NCI-H2029 treated with DMSO at 0.1 percent for 48 hours (cell line): Measurements from ENCODE around the gene FOXD4L6.
"Not testable (repeated sequence)": the region's sequence is repeated elsewhere in the genome, so short reads cannot be mapped to it uniquely, and the experiment has no call there.

Experiments
- DNase-seq: peaks from one replicate; lab custom pipeline; 2025; lab: John Stamatoyannopoulos, UW

The FOXD4L6 gene

DNA sequence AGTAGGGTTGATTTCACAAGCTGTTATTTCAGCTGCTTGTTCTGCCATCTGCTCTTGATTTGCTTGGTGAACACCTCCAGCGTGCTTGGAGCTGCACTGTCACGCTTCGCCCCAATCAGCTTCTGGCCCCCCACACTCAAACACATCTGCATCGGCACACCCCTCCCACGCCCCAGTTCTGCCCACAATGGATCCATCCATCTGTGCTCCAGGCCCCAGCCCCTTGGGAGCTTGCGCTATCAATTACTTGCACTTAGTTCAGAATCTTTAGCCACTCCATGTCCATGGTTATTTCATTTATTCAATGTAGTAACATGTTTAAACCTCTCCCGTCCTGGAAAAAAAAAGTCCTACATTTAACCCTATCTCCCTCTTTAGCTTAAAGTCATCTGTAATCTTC is 28.0 kb downstream of the FOXD4L6 start:
- not testable (repeated sequence) for DNase-seq

DNA sequence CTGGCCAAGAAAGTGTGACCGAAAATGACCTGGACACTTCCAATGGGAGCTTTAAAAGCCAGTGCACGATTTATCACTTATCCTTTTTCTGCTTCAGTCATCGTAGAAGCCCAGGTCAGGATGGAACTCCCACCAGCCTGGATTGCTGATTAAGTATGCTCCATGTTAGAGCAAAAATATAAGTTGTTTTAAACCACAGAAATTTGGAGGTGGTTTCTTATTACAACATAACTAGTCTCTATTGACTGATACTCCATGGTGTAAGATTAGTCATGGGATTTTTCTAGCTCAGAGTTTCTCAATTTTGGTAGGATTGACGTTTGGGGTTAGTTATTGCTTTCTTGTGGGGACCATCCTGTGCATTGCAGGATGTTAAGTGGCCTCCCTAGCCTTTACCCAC is 29.7 kb downstream of the FOXD4L6 start:
- not testable (repeated sequence) for DNase-seq

DNA sequence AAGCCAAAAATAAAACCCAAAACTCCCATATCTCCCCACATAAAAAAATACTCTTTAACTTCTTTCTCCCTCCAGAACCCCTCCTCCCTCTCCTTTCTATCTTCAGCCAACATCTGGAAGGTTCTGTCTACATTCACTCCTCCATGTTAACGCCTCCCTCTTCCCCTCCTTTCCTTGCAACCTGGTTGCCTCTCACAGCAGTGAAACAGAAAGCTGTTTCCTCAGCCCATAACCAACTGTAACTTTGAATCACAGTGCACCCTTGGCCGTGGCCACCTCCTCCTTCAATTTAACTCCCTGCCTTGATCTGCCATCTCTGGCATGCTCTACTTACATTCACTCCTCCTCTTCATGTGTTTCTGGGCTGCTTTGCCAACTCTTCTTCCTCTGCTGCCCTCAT is 33.4 kb downstream of the FOXD4L6 start:
- DNase-seq, result not testable (repeated sequence)

GRCh38 chr9:41094010-41094773 is 34.3 kb downstream of the FOXD4L6 start:
- DNase-seq, result not testable (repeated sequence)

- DNase-seq, result not testable (repeated sequence)
Observed at GRCh38 chr9:41090922-41091321, 37.6 kb downstream of the FOXD4L6 start.

GRCh38 chr9:41090386-41090785 is 38.1 kb downstream of the FOXD4L6 start:
- not testable (repeated sequence) for DNase-seq

GRCh38 chr9:41088450-41089059 is 39.9 kb downstream of the FOXD4L6 start:
- not testable (repeated sequence) for DNase-seq

DNA sequence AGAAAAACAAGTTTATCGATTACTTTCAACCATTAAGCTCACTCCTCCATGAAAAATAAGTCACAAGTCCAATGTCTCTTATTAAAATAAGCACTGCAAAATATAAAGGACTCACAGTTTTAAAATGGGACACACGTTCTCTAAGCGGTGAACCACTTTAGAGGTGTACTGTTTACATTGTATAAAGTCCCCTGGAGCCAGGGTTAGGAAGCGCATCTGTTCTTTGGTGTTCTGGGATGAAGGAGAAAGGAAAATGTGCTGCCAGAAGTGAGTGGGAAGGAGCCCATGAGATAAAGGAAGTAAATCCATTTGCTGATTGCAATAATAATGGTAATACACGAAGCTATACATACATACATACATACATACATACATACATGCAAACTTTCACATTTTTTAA is 40.6 kb downstream of the FOXD4L6 start:
- not testable (repeated sequence) for DNase-seq

- DNase-seq, result not testable (repeated sequence)
Observed at GRCh38 chr9:41087157-41087780, 41.2 kb downstream of the FOXD4L6 start.

DNA sequence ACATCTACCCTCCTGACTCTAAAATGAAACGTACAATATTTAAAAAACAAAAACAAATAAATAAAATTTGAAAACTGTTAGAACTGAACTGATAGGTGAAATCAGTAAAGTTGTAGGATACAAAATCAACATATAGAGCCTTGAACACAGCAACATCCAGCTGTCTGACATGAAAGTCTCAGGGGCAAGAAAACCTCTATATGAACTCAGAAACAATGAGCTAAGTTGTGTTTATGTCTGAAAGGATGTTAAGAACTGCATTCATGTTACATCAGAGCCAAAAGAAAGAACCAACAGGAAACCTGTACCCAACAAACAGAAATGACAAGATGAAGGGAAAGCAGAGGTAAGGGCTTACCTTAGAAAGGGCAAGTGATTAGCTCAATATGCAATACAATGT is 41.8 kb downstream of the FOXD4L6 start:
- DNase-seq, result not testable (repeated sequence)

DNA sequence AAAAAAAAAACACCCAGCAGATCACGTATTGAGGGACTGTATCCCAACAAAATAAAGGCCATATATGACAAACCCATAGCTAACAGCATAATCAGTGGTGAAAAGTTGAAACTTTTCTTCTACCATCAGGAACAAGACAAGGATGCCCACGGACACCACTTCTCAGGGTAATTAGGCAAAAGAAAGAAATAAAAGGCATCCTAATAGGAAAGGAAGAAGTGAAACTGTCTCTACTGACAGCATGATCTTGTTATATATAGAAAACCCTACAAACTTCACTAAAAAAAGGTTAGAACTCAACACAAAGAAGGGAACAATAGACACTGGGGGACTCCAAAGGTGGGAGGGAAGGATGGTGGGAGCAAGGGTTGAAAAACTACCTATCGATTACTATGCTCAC is 42.3 kb downstream of the FOXD4L6 start:
- not testable (repeated sequence) for DNase-seq

DNA sequence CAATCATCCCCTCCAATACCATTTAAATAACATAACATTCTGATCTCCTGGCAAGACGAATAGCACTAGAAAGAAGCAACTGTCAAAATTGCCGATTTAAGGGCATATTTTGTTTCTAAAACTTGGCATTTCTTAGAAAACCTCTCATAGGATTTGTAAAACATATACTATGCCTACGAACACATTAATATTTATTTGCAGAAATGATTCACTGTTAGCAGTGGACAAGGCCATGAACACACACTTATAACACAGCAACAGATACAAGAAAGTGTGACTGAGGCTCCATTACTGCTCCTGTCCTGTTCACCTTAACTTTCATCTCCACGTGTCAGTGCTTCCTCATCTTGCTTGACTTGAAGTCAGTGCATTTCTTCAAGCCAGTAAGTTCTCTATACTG is 46.1 kb downstream of the FOXD4L6 start:
- not testable (repeated sequence) for DNase-seq

DNA sequence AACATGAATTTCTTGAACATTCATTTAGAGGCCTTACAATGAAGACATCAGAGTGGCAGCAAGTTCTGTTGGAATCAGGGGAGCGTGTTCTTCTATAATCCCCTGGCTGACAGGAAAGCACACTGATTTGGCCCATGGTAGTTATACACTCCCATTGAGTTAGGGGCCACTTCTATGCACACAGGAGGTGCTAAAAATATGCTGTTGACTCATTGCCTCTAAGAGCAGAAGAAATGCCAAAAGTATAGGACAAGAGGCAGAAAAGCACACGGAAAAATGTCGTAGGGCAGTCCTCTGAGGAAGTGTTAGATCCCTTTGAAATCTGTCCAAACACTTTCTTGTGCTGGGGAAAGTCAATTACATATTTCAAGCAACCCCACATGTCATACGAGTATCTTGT is 49.0 kb downstream of the FOXD4L6 start:
- not testable (repeated sequence) for DNase-seq

GRCh38 chr9:41077586-41077985 is 50.9 kb downstream of the FOXD4L6 start:
- DNase-seq, result not testable (repeated sequence)
